Heart left ventricle (tissue), 16 donors: Measurements from ENCODE around the gene GIGYF1. TPM values are rescaled to one million over a fixed set of nuclear protein-coding genes. Genes with fewer than 3 reads are reported as not detected.

Experiments
- ATAC-seq, 4 donors: fragments of 200-7000 bp; cut with Tn5 transposase; one replicate each; pipeline ENCODE4 v1.9.1; 2020 to 2022; ENCODE audit warnings: moderate library complexity in 4 of 4, mild to moderate bottlenecking in 3 of 4, moderate number of reproducible peaks in 1 of 4
- DNase-seq, 5 donors: peaks; one replicate each; pipeline ENCODE4 v3.0.0-alpha.2; 2020
- H3K27ac ChIP-seq, 12 donors: fragments of 200-600 bp; sonication (generic) in 4 of 12; one replicate each; pipeline versions ENCODE4 v1.5.0 to v1.8.0; 2016 to 2022; ENCODE audit warnings: mild to moderate bottlenecking in 2 of 12
- H3K27me3 ChIP-seq, 9 donors: fragments of 200-600 bp; sonication (generic) in 2 of 9; one replicate each; pipeline versions ENCODE4 v1.5.1 to v1.8.0; 2016 to 2022; ENCODE audit warnings: mild to moderate bottlenecking in 3 of 9
- H3K36me3 ChIP-seq, 9 donors: fragments of 200-600 bp; sonication (generic) in 2 of 9; one replicate each; pipeline versions ENCODE4 v1.5.0 to v1.8.0; 2018 to 2022; ENCODE audit warnings: mild to moderate bottlenecking in 2 of 9
- H3K4me1 ChIP-seq, 12 donors: fragments of 200-600 bp; sonication (generic) in 4 of 12; one replicate each; pipeline versions ENCODE4 v1.5.0 to v1.8.0; 2016 to 2022; ENCODE audit warnings: mild to moderate bottlenecking in 3 of 12
- H3K4me3 ChIP-seq, 12 donors: fragments of 200-600 bp; sonication (generic) in 4 of 12; one replicate each; pipeline versions ENCODE4 v1.5.0 to v1.8.0; 2017 to 2022; ENCODE audit warnings: mild to moderate bottlenecking in 9 of 12, moderate library complexity in 4 of 12
- H3K9me3 ChIP-seq, 12 donors: fragments of 200-600 bp; sonication (generic) in 4 of 12; one replicate each; pipeline versions ENCODE4 v1.5.0 to v1.8.0; 2016 to 2022; ENCODE audit warnings: mild to moderate bottlenecking in 1 of 12
- CTCF ChIP-seq, 12 donors: fragments of 200-600 bp; sonication (generic) in 4 of 12; IDR thresholded peaks; one replicate each; pipeline versions ENCODE4 v1.5.0 to v1.8.0; 2018 to 2022; ENCODE audit warnings: antibody characterized with exemption in 12 of 12, mild to moderate bottlenecking in 5 of 12
- POLR2A ChIP-seq, 2 donors: fragments of 450-650 bp; IDR thresholded peaks; one replicate each; pipeline ENCODE4 v1.6.1; 2017; ENCODE audit warnings: antibody characterized with exemption in 2 of 2, mild to moderate bottlenecking in 2 of 2, moderate library complexity in 2 of 2
- WGBS, 4 donors: extraction: QIAGEN DNeasy Blood & Tissue Kit in 2 of 4; methylation state at CpG; one replicate each; pipeline versions ENCODE4 v1.1.5 to v1.1.7; 2013 to 2018; 5-methylcytosine and 5-hydroxymethylcytosine counted together
- intact Hi-C, 10 donors: fragments of 100-400 bp; cut with DNase I; formaldehyde crosslinking; loops; one replicate each; pipeline versions ENCODE4 v1.11.1 to v1.14.2; 2022
- polyA plus RNA-seq, 2 donors: library from polyadenylated mRNA; stranded (reverse); fragments of 200-250 nt; gene quantifications; one replicate each; pipeline ENCODE4 v1.2.3, GENCODE V29; 2013
- total RNA-seq, 9 donors: library from RNA; depleted of rRNA in 2 of 9; stranded (reverse); fragments of >200 nt in 2 of 9; fragmentation: NEBNext Ultra II Directional in 3 of 9; extraction: Animal tissue kit (Norgen Biotek cat#: 25700) in 3 of 9; gene quantifications; one replicate each; pipeline versions ENCODE4 v1.1.0 to v1.2.4, GENCODE V29; 2016 to 2023
- donor health status: ischemic (EF 13 %, LVEDD 7.1; RV severe dilation, severe dysfunction).
- donor health status: healthy with polysubstance abuse.
- donor health status: DM: no; HTN: yes; CAD: no.
- donor health status: DM: no; HTN: no; CAD: no.
- donor health status: ischemic (EF 25% LVEDD 6.9; RV normal size, moderate dysfunction).
- donor health status: ischemic (EF 25% LVEDD 5.7; RV mildly dilated, moderate dysfunction).
- donor health status: healthy.
- donor health status: DM: yes; HTN: yes; CAD: no.
- donor health status: ischemic (EF 35%, LVEDD 5.7; RV mildly dilated, moderate dysfunction).
- donor health status: nonischemic (EF 11% LVEDD 7.7; RV severe dilation, severe dysfunction).
- donor health status: DM: yes; HTN: yes; CAD: no.
- donor health status: PGD.
- donor health status: ischemic (EF 29% LVEDD 5.4; RV normal size, mild dysfunction).
- donor health status: nonischemic (EF 23%, LVEDD 6.1; RV moderate dilation, normal function).

The GIGYF1 gene
- total and polyA plus RNA-seq, 11 donors: 12.9 to 31.7 (median 23.2) TPM

DNA sequence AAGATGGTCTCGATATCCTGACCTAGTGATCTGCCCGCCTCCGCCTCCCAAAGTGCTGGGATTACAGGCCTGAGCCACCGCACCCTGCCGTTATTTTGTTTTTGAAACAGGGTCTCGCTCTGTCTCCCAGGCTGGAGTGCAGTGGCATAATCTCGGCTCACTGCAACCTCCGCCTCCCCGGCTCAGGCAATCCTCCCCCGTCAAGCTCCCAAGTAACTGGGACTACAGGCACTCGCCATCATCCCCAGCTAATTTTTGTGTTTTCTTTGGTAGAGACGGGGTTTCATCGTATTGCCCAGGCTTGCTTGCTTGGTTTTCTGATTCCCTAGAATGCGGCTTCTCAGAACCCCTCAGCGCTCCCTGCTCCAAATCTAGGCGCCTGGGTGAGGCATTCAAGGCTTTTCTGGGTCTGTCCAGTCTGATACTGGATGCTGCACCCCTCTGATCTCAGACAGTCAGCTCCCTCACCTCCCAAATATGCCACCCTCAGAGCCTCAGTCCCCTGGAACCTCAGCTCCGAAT, 54.0 kb downstream of the GIGYF1 start:
- WGBS, 4 donors: 71 to 78% (median 75%) methylated on average over 17 of the region's 17 CpGs
- intact Hi-C loops: loop anchor here in 1 of 10 donors (5.0 kb wide), 1 partner anchor 412 kb away; no protein-coding TSS in a partner anchor
- Histone ChIP-seq H3K4me3 (no peak overlapping the region), H3K36me3 (no peaks in the 10 kb centered on the region), H3K27ac (no peak overlapping the region), H3K4me1 (no peaks in the 10 kb centered on the region), H3K9me3 (no peaks in the 10 kb centered on the region), H3K27me3 (peaks cover 0 to 32% (median 5%) of the 10 kb centered on the region in 9 donors)
- TF ChIP-seq CTCF (IDR thresholded peaks at IDR 0.05) (no peak), POLR2A (IDR thresholded peaks at IDR 0.05) (no peak)
- ATAC-seq: no peak
- no peak for DNase-seq

- Histone ChIP-seq H3K36me3 (no peaks in the 10 kb centered on the region), H3K4me3 (peak overlapping the region; percentile 22 to 67 (median 49)), H3K9me3 (no peaks in the 10 kb centered on the region), H3K27me3 (peaks cover 4 to 17% (median 12%) of the 10 kb centered on the region in 9 donors), H3K27ac (no peak overlapping the region), H3K4me1 (peaks cover 0 to 13% (median 9%) of the 10 kb centered on the region in 12 donors)
- DNase-seq (peak; percentile 27 to 72 (median 39)), ATAC-seq (peak in 3 of 4 donors; percentile 53 to 70 (median 60))
- peak in 6 of 12 donors; percentile 6 to 43 (median 26) for TF ChIP-seq CTCF (IDR thresholded peaks at IDR 0.05)
- no peak for TF ChIP-seq POLR2A (IDR thresholded peaks at IDR 0.05)
- intact Hi-C loops: no loop called here
- 1 to 4% (median 2%) methylated on average over 23 to 72 of the region's 72 CpGs for WGBS, 4 donors
These were observed 60.9 kb downstream of the GIGYF1 start for GRCh38 chr7:100632951-100633717.

DNA sequence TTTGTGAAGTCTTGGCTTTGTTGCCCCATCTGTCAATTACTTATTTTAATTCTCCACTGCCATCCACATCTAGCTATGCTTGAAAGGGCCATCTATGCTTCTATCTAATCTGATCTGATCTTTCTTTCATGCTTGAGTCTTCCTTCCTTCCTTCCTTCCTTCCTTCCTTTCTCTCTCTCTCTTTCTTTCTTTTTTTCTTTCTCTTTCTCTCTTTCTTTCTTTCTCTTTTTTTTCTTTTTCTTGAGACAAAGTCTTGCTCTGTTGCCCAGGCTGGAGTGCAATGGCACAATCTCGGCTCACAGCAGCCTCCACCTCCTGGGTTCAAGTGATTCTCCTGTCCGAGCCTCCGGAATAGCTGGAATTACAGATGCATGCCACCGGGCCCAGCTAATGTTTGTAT, 64.0 kb downstream of the GIGYF1 start:
- no peak for TF ChIP-seq POLR2A (IDR thresholded peaks at IDR 0.05)
- no peak for TF ChIP-seq CTCF (IDR thresholded peaks at IDR 0.05)
- Histone ChIP-seq H3K9me3 (no peaks in the 10 kb centered on the region), H3K36me3 (no peaks in the 10 kb centered on the region), H3K27ac (no peak overlapping the region), H3K4me1 (peaks cover 0 to 24% (median 14%) of the 10 kb centered on the region in 12 donors), H3K27me3 (peaks cover 4 to 17% (median 12%) of the 10 kb centered on the region in 9 donors), H3K4me3 (no peak overlapping the region)
- intact Hi-C loops: no loop called here
- DNase-seq: no peak
- 90 to 91% (median 91%) methylated on average over 4 of the region's 4 CpGs for WGBS, 4 donors
- ATAC-seq: no peak

Other genes starting within 250 kb of the GIGYF1 start
- under 1 TPM in 5 of 9 donors, not detected in 4; 0.27 to 0.77 (median 0.39) TPM for gene SPACDR, start 230.0 kb downstream of the GIGYF1 start, total RNA-seq
- gene SPACDR, start 230.0 kb downstream of the GIGYF1 start, polyA plus RNA-seq: under 1 TPM; 0.61 to 0.78 TPM
- gene TSC22D4, start 215.0 kb downstream of the GIGYF1 start, total RNA-seq: 10 to 100 TPM; 41.8 to 55.5 (median 49.0) TPM
- 10 to 100 TPM; 42.2 to 47.0 TPM for gene TSC22D4, start 215.0 kb downstream of the GIGYF1 start, polyA plus RNA-seq
- gene NYAP1, start 210.3 kb downstream of the GIGYF1 start, total RNA-seq: 1 to 10 TPM in 1 of 9 donors, under 1 TPM in 5, not detected in 3; 0.16 to 1.1 (median 0.35) TPM
- gene NYAP1, start 210.3 kb downstream of the GIGYF1 start, polyA plus RNA-seq: under 1 TPM; 0.42 to 0.50 TPM
- 10 to 100 TPM; 24.1 to 36.9 (median 32.8) TPM for gene AGFG2, start 155.0 kb downstream of the GIGYF1 start, total RNA-seq
- gene AGFG2, start 155.0 kb downstream of the GIGYF1 start, polyA plus RNA-seq: 10 to 100 TPM; 12.5 to 30.8 TPM
- 1 to 10 TPM in 2 of 9 donors, under 1 TPM in 3, not detected in 4; 0.35 to 2.3 (median 0.72) TPM for gene SAP25, start 120.3 kb downstream of the GIGYF1 start, total RNA-seq
- under 1 TPM; 0.30 to 0.65 TPM for gene SAP25, start 120.3 kb downstream of the GIGYF1 start, polyA plus RNA-seq
- 10 to 100 TPM; 18.5 to 46.6 (median 29.2) TPM for gene LRCH4, start 108.1 kb downstream of the GIGYF1 start, total RNA-seq
- gene LRCH4, start 108.1 kb downstream of the GIGYF1 start, polyA plus RNA-seq: 10 to 100 TPM; 34.1 to 42.0 TPM
- under 1 TPM in 6 of 9 donors, not detected in 3; 0.11 to 0.75 (median 0.48) TPM for gene FBXO24, start 107.9 kb downstream of the GIGYF1 start, total RNA-seq
- gene FBXO24, start 107.9 kb downstream of the GIGYF1 start, polyA plus RNA-seq: under 1 TPM in 1 of 2 donors, not detected in 1; 0.14 TPM
- gene PCOLCE, start 91.9 kb downstream of the GIGYF1 start, total RNA-seq: 10 to 100 TPM; 15.7 to 68.1 (median 28.3) TPM
- 10 to 100 TPM; 33.5 to 35.4 TPM for gene PCOLCE, start 91.9 kb downstream of the GIGYF1 start, polyA plus RNA-seq
- gene MOSPD3, start 81.7 kb downstream of the GIGYF1 start, total RNA-seq: 10 to 100 TPM in 5 of 9 donors, 1 to 10 TPM in 4; 6.7 to 13.8 (median 10.4) TPM
- gene MOSPD3, start 81.7 kb downstream of the GIGYF1 start, polyA plus RNA-seq: 10 to 100 TPM; 10.4 to 12.3 TPM
- under 1 TPM in 4 of 9 donors, not detected in 5; 0.15 to 0.59 (median 0.45) TPM for gene TFR2, start 52.7 kb downstream of the GIGYF1 start, total RNA-seq
- under 1 TPM; 0.08 to 0.37 TPM for gene TFR2, start 52.7 kb downstream of the GIGYF1 start, polyA plus RNA-seq
- gene ACTL6B, start 37.8 kb downstream of the GIGYF1 start, total RNA-seq: not detected
- gene ACTL6B, start 37.8 kb downstream of the GIGYF1 start, polyA plus RNA-seq: not detected
- gene GNB2, start 20.5 kb downstream of the GIGYF1 start, total RNA-seq: 100 to 1,000 TPM in 7 of 9 donors, 10 to 100 TPM in 2; 94.8 to 188 (median 122) TPM
- gene GNB2, start 20.5 kb downstream of the GIGYF1 start, polyA plus RNA-seq: 100 to 1,000 TPM in 1 of 2 donors, 10 to 100 TPM in 1; 48.0 to 199 TPM
- 10 to 100 TPM; 24.1 to 41.3 (median 28.9) TPM for gene POP7, start 11.9 kb upstream of the GIGYF1 start, total RNA-seq
- gene POP7, start 11.9 kb upstream of the GIGYF1 start, polyA plus RNA-seq: 10 to 100 TPM; 42.1 to 62.4 TPM
- gene EPO, start 26.2 kb upstream of the GIGYF1 start, total RNA-seq: not detected
- gene EPO, start 26.2 kb upstream of the GIGYF1 start, polyA plus RNA-seq: not detected
- gene ZAN, start 39.3 kb upstream of the GIGYF1 start, total RNA-seq: not detected
- not detected for gene ZAN, start 39.3 kb upstream of the GIGYF1 start, polyA plus RNA-seq
- gene EPHB4, start 133.3 kb upstream of the GIGYF1 start, total RNA-seq: 10 to 100 TPM; 18.0 to 76.2 (median 21.4) TPM
- 10 to 100 TPM; 10.7 to 35.2 TPM for gene EPHB4, start 133.3 kb upstream of the GIGYF1 start, polyA plus RNA-seq
- 10 to 100 TPM in 1 of 9 donors, 1 to 10 TPM in 8; 4.6 to 23.6 (median 7.0) TPM for gene SLC12A9, start 158.5 kb upstream of the GIGYF1 start, total RNA-seq
- 10 to 100 TPM in 1 of 2 donors, 1 to 10 TPM in 1; 6.4 to 10.5 TPM for gene SLC12A9, start 158.5 kb upstream of the GIGYF1 start, polyA plus RNA-seq
- 10 to 100 TPM in 8 of 9 donors, 1 to 10 TPM in 1; 9.2 to 37.3 (median 17.1) TPM for gene TRIP6, start 173.1 kb upstream of the GIGYF1 start, total RNA-seq
- gene TRIP6, start 173.1 kb upstream of the GIGYF1 start, polyA plus RNA-seq: 10 to 100 TPM; 10.6 to 23.1 TPM
- gene SRRT, start 180.9 kb upstream of the GIGYF1 start, total RNA-seq: 10 to 100 TPM; 31.0 to 62.2 (median 49.5) TPM
- 10 to 100 TPM; 38.0 to 49.7 TPM for gene SRRT, start 180.9 kb upstream of the GIGYF1 start, polyA plus RNA-seq
- 1 to 10 TPM; 1.0 to 3.4 (median 1.6) TPM for gene UFSP1, start 195.5 kb upstream of the GIGYF1 start, total RNA-seq
- 1 to 10 TPM; 3.4 TPM for gene UFSP1, start 195.5 kb upstream of the GIGYF1 start, polyA plus RNA-seq
- gene ACHE, start 201.6 kb upstream of the GIGYF1 start, total RNA-seq: 1 to 10 TPM in 4 of 9 donors, under 1 TPM in 5; 0.44 to 2.1 (median 0.78) TPM
- under 1 TPM; 0.58 to 0.69 TPM for gene ACHE, start 201.6 kb upstream of the GIGYF1 start, polyA plus RNA-seq